ENCODE results near the gene COL20A1. TPM values are rescaled to one million over a fixed set of nuclear protein-coding genes. Genes with fewer than 3 reads are reported as not detected.

Gene COL20A1
- total and polyA plus RNA-seq, 12 donors = 0.26 to 0.30 TPM; not detected in 10

DNA sequence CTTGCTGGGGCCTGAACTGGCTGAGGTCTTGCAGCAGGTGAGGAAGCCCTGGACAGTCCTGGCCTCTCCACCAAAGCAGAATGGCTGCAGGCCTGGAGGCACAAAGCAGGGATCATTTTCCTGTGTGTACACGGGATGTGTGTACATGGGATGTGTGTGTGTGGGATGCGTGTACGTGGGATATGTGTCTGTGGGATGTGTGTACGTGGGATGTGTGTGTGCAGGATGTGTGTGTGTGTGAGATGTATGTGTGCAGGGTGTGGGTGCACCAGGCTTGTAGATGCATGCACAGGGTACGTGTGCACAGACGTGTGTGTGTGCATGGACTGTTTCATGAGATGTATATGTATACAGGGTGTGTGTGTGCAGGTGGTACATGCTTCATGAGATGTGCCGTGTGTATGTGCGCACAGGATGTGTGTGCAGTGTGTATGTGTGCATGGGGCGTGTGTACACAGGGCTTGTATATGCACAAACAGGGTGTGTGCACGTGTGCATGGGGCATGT, 76.1 kb downstream of the COL20A1 start:
- Histone ChIP-seq H3K27ac (no peak overlapping the region), H3K36me3 (no peaks in the 10 kb centered on the region), H3K4me1 (peaks cover 4 to 15% (median 10%) of the 10 kb centered on the region in 9 donors), H3K27me3 (peaks cover 0 to 37% (median 27%) of the 10 kb centered on the region in 7 donors), H3K9me3 (no peaks in the 10 kb centered on the region), H3K4me3 (no peak overlapping the region)
- ATAC-seq (no peak), DNase-seq (peak in 1 of 2 donors; percentile 0)
- intact Hi-C loops (cut with DNase I) = no loop called here
- TF ChIP-seq, protein P1, sequence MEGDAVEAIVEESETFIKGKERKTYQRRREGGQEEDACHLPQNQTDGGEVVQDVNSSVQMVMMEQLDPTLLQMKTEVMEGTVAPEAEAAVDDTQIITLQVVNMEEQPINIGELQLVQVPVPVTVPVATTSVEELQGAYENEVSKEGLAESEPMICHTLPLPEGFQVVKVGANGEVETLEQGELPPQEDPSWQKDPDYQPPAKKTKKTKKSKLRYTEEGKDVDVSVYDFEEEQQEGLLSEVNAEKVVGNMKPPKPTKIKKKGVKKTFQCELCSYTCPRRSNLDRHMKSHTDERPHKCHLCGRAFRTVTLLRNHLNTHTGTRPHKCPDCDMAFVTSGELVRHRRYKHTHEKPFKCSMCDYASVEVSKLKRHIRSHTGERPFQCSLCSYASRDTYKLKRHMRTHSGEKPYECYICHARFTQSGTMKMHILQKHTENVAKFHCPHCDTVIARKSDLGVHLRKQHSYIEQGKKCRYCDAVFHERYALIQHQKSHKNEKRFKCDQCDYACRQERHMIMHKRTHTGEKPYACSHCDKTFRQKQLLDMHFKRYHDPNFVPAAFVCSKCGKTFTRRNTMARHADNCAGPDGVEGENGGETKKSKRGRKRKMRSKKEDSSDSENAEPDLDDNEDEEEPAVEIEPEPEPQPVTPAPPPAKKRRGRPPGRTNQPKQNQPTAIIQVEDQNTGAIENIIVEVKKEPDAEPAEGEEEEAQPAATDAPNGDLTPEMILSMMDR (IDR thresholded peaks at IDR 0.05) = no peak
- 90 to 91% methylated on average over 10 of the region's 10 CpGs for WGBS, 2 donors

- peak in 2 of 8 donors; percentile 17 to 27 for ATAC-seq
- intact Hi-C loops (cut with DNase I) = no loop called here
- no peaks in the 10 kb centered on the region for H3K9me3 ChIP-seq
Measured at GRCh38 chr20:63369724-63370617, 77.0 kb downstream of the COL20A1 start.

DNA sequence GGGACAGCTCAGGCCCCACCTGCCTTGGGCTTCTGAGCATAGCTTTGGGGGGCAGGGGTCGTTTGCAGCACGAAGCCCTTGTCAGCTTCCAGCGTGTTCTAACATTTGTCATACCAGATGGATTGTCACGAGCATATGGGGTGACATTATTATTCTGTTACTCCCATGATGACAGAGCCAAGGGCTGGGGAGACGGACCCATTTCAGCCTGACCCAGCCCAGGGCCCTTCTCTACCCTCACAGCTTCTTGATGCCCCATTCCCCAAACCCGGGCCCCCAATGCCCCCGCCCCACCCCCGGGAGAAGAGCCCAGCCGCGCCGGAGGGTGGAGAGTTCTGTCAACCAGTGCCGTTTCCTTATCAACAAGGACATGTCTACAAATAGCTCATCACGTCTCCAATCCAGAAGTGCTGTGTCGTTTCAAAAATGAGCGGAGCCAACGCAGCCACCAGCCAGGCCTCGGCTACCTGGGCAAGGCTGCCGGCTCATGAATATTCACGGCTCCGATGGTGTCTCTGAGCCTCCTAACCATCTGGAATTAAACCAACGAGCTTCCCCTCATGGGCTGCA, 77.7 kb downstream of the COL20A1 start:
- H3K4me1 ChIP-seq = peaks cover 4 to 15% (median 10%) of the 10 kb centered on the region in 9 donors

More at GRCh38 chr20:63369724-63370617, 77.0 kb downstream of the COL20A1 start:
- Histone ChIP-seq H3K4me3 (no peak overlapping the region), H3K27me3 (peaks cover 5 to 42% (median 30%) of the 10 kb centered on the region in 7 donors), H3K36me3 (no peaks in the 10 kb centered on the region), H3K4me1 (peaks cover 4 to 15% (median 10%) of the 10 kb centered on the region in 9 donors), H3K27ac (no peak overlapping the region)
- DNase-seq = peak in 1 of 2 donors; percentile 2
- WGBS, 2 donors = 66 to 74% methylated on average over 24 of the region's 24 CpGs
- TF ChIP-seq, protein P1 (IDR thresholded peaks at IDR 0.05) = no peak

More for the DNA sequence above, 77.7 kb downstream of the COL20A1 start:
- 12 to 20% methylated on average over 21 of the region's 21 CpGs for WGBS, 2 donors
- H3K36me3 ChIP-seq = no peaks in the 10 kb centered on the region
- ATAC-seq (peak; percentile 49 to 87 (median 74)), DNase-seq (peak in 1 of 2 donors; percentile 35)
- no peaks in the 10 kb centered on the region for H3K9me3 ChIP-seq
- H3K27ac ChIP-seq = no peak overlapping the region
- TF ChIP-seq, protein P1 (IDR thresholded peaks at IDR 0.05) = no peak
- H3K4me3 ChIP-seq = no peak overlapping the region
- H3K27me3 ChIP-seq = peaks cover 7 to 47% (median 32%) of the 10 kb centered on the region in 7 donors
- intact Hi-C loops (cut with DNase I) = no loop called here

Measured in heart right ventricle (tissue), 16 donors.